Stimulated activated naive CD8-positive, alpha-beta T cell treated with anti-CD3 and anti-CD28 coated beads, Interleukin-15, Interleukin-2, amounts not matched to agents 100 ng/mL and 50 ng/mL, for 24 hours (primary cell): ENCODE results near the gene TSHR.
"Not testable (repeated sequence)": the region's sequence is repeated elsewhere in the genome, so short reads cannot be mapped to it uniquely, and the experiment has no call there.

ENCODE experiments used
- H3K27ac Mint-ChIP-seq: one replicate; pipeline ENCODE4 v1.8.0; 2021; ENCODE audit warnings: mild to moderate bottlenecking, mixed read lengths
- H3K27me3 Mint-ChIP-seq: one replicate; pipeline ENCODE4 v1.8.0; 2021; ENCODE audit warnings: mixed read lengths
- H3K36me3 Mint-ChIP-seq: one replicate; pipeline ENCODE4 v1.8.0; 2021; ENCODE audit warnings: low read depth, mixed read lengths
- H3K4me1 Mint-ChIP-seq: one replicate; pipeline ENCODE4 v1.8.0; 2021; ENCODE audit warnings: low read depth, mixed read lengths
- H3K4me3 Mint-ChIP-seq: one replicate; pipeline ENCODE4 v1.8.0; 2021; ENCODE audit warnings: mild to moderate bottlenecking, mixed read lengths
- H3K9me3 Mint-ChIP-seq: one replicate; pipeline ENCODE4 v1.8.0; 2021; ENCODE audit warnings: mixed read lengths

TSHR gene

DNA sequence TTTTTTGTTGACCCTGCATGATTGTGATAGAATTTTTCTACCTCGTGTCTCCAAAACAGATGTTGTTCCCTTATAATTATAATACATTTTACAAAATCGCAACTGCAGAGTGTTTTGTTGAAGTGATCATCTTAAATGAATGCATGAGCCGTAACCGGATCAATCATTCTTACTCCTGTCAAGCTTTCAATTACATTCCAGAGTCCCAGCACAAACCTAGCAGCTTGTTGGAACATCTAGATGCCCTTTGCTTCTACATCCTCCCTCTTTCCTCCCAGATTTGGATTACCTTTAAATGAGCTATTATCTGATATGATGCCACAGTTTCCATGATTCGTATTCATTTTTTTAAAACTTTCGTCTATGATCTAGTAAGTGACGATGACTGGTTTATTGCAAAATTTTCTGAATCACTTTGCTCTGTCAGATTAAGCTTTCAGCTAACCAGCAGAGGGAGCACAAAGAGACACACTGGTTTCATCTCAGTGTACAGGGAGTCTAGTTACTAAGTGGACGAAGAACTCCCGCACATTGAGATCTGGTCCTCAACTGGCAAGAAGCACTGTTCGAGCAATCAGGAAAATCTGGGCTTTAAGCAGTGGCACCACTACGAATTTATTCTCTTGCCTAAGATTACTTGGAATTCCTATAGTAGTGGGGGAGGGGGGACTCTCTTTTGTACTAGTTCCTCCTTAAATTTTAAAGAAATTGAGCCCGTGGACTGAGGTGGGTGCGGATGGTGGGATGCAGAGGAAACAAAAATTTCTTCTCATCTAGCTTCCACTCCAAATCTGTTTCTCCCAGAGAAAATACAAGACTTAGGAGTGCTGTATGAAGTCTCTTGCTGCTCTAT is 40.9 kb downstream of the TSHR start:
- Mint-ChIP-seq H3K36me3 (no peaks in the 10 kb centered on the region), H3K4me3 (no peak overlapping the region), H3K4me1 (peaks cover 6% of the 10 kb centered on the region), H3K27ac (no peak overlapping the region), H3K27me3 (peaks cover 34% of the 10 kb centered on the region), H3K9me3 (no peaks in the 10 kb centered on the region)

DNA sequence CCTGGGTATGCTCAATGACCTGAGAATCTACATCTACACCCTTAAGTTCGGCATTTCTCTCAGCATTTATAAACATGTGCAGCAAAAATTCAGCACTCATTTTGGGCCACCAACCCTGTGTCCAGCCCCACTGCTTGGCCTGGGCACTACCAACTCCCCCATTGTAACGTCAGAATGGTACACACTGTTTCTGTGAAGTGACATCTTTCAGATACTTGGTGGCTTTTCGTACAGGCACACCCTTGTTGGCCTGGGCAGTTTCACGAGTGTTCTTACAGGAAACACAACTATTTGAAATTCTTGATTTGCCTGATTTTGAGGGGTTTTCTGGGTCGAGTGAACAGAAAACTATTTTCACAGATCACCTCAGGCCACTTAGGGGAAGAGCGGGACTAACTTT is 46.0 kb downstream of the TSHR start:
- H3K36me3 Mint-ChIP-seq, result no peaks in the 10 kb centered on the region
- H3K4me3 Mint-ChIP-seq, result no peak overlapping the region
- no peak overlapping the region for H3K27ac Mint-ChIP-seq
- peaks cover 31% of the 10 kb centered on the region for H3K27me3 Mint-ChIP-seq
- H3K4me1 Mint-ChIP-seq, result peaks cover under 1% of the 10 kb centered on the region
- no peaks in the 10 kb centered on the region for H3K9me3 Mint-ChIP-seq

DNA sequence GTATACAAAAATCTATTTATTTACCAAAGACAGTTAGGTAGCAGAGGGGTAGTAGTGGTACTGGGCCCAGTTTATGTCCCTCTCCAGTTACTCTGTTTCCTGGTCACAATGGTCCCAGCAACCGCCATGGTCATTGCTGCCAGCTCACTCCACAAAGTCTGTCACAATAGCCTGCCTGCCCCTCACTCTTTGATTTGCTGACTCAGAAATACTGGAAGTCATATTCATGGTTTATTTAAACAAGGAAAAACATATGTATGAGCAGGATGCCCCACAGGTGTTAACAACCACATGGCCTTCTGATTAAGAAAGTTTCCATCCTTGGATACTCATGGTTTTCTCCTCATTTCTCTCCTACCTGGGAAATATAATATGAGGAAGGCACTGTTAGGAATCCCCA is 49.2 kb downstream of the TSHR start:
- Mint-ChIP-seq H3K36me3 (no peaks in the 10 kb centered on the region), H3K4me3 (no peak overlapping the region), H3K27ac (no peak overlapping the region), H3K27me3 (peaks cover 10% of the 10 kb centered on the region), H3K4me1 (no peaks in the 10 kb centered on the region), H3K9me3 (no peaks in the 10 kb centered on the region)

DNA sequence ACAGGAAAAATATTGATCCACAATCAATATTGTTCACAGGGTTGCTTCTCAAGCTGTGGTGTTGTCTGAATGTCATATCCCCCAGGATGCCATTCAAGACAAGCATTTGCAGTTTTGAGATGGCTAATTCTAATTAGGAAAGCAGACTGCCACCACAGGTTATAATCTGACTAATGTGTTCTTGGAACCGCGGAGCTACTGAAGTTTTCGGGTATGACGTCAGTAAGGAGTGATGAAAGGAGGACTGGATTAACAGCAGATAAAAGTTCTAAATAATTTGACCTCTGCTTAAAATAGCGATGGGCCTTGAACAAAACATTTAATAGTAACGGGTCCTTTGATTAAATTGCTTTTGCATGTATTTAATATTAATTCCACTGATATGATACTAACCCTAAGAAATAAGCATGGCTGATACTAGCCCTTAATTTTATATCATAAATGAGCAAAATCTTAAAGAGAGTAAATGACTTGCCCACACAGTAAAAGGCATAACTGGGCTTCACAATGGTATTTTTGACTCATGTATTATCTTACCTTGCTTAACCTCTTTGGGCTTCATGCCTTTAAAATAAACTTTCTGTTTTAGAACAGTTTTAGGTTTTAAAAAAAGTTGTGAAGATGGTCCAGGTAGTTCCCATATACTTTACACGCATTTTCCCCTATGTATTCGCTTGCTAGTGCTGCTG is 50.3 kb downstream of the TSHR start:
- Mint-ChIP-seq H3K36me3 (no peaks in the 10 kb centered on the region), H3K27ac (no peak overlapping the region), H3K4me3 (no peak overlapping the region), H3K4me1 (no peaks in the 10 kb centered on the region), H3K9me3 (no peaks in the 10 kb centered on the region), H3K27me3 (peaks cover 7% of the 10 kb centered on the region)

GRCh38 chr14:81006266-81006665 is 50.8 kb downstream of the TSHR start:
- no peak overlapping the region for H3K27ac Mint-ChIP-seq
- no peaks in the 10 kb centered on the region for H3K36me3 Mint-ChIP-seq
- no peak overlapping the region for H3K4me3 Mint-ChIP-seq
- H3K27me3 Mint-ChIP-seq, result peaks cover 5% of the 10 kb centered on the region
- H3K9me3 Mint-ChIP-seq, result no peaks in the 10 kb centered on the region
- H3K4me1 Mint-ChIP-seq, result no peaks in the 10 kb centered on the region

DNA sequence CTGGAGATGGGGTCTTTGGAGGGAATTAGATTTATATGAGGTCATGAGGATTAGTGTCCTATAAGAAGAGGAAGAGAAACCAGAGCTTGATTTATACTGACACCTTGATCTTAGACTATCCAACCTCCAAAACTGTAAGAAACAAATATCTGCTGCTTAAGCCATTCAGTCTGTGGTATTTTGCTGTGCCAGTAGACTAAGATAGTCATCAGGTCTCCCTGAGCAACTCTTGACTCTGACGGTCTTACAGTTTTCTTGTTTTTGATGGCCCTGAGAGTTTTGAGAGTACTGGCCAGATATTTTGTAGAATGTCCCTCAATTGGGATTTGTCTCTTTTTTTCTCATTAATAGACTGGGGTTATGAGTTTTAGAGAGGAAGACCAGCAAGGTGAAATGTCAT is 51.7 kb downstream of the TSHR start:
- H3K9me3 Mint-ChIP-seq, result no peaks in the 10 kb centered on the region
- H3K4me3 Mint-ChIP-seq, result no peak overlapping the region
- H3K27me3 Mint-ChIP-seq, result no peaks in the 10 kb centered on the region
- H3K4me1 Mint-ChIP-seq, result no peaks in the 10 kb centered on the region
- H3K36me3 Mint-ChIP-seq, result no peaks in the 10 kb centered on the region
- H3K27ac Mint-ChIP-seq, result no peak overlapping the region

GRCh38 chr14:81009346-81009745 is 53.9 kb downstream of the TSHR start:
- Mint-ChIP-seq H3K4me1 (no peaks in the 10 kb centered on the region), H3K27ac (no peak overlapping the region), H3K9me3 (no peaks in the 10 kb centered on the region), H3K4me3 (no peak overlapping the region), H3K36me3 (no peaks in the 10 kb centered on the region), H3K27me3 (peaks cover 3% of the 10 kb centered on the region)

DNA sequence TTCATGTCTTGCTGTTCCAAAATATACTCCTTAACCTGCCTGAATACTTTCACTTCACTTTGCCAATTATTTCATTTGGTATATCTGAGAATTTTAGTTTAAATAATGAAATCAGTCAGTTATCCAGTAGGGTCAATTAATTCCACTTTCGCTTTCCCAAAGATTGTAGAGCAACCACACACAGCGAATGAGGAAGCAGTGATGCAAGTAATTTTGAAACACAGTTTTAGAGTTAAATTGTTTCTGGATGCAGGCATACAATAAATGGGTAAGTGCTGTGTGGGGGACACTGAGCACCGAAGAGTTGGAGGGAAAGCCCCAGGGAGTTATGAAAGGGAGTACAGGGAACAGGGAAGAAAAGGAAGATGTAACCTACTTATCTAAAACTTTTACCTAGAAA is 62.8 kb downstream of the TSHR start:
- H3K27ac Mint-ChIP-seq, result no peak overlapping the region
- no peaks in the 10 kb centered on the region for H3K36me3 Mint-ChIP-seq
- H3K9me3 Mint-ChIP-seq, result no peaks in the 10 kb centered on the region
- no peak overlapping the region for H3K4me3 Mint-ChIP-seq
- H3K4me1 Mint-ChIP-seq, result no peaks in the 10 kb centered on the region
- peaks cover 19% of the 10 kb centered on the region for H3K27me3 Mint-ChIP-seq

DNA sequence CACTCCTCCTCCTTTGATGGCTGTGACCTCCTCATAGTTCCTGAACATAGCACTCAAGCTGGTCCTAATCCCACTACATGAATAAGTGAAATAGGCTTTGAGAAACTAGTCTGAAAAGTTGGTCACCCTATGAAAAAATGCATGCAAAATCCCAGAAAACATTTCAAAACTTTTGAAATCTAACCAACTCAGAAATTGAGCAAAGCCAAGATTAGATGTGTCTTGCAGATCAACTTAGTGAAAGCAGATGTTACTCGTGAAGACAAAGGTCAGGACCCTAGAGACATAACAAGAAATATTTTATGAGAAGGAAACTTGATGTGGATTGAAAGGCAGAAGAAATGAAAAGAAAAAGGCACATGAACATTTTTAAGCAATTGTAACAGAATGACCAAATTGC is 63.3 kb downstream of the TSHR start:
- Mint-ChIP-seq H3K27me3 (peaks cover 19% of the 10 kb centered on the region), H3K27ac (no peak overlapping the region), H3K4me1 (no peaks in the 10 kb centered on the region)

GRCh38 chr14:81019113-81019512 is 63.7 kb downstream of the TSHR start:
- H3K4me1 Mint-ChIP-seq, H3K4me3 Mint-ChIP-seq, H3K27ac Mint-ChIP-seq, H3K36me3 Mint-ChIP-seq, H3K9me3 Mint-ChIP-seq: not testable (repeated sequence)
- peaks cover 18% of the 10 kb centered on the region for H3K27me3 Mint-ChIP-seq

More for the DNA sequence above, 63.3 kb downstream of the TSHR start:
- Mint-ChIP-seq H3K36me3 (no peaks in the 10 kb centered on the region), H3K9me3 (no peaks in the 10 kb centered on the region), H3K4me3 (no peak overlapping the region)

GRCh38 chr14:81023095-81023710 is 67.8 kb downstream of the TSHR start:
- Mint-ChIP-seq H3K4me1 (no peaks in the 10 kb centered on the region), H3K27me3 (peaks cover 9% of the 10 kb centered on the region), H3K27ac (no peak overlapping the region), H3K36me3 (no peaks in the 10 kb centered on the region), H3K9me3 (no peaks in the 10 kb centered on the region), H3K4me3 (no peak overlapping the region)

- Mint-ChIP-seq H3K36me3 (no peaks in the 10 kb centered on the region), H3K4me3 (no peak overlapping the region), H3K4me1 (no peaks in the 10 kb centered on the region), H3K9me3 (peaks cover 3% of the 10 kb centered on the region), H3K27ac (no peak overlapping the region), H3K27me3 (peaks cover 9% of the 10 kb centered on the region)
These were observed 73.0 kb downstream of the TSHR start for GRCh38 chr14:81028461-81028860.

DNA sequence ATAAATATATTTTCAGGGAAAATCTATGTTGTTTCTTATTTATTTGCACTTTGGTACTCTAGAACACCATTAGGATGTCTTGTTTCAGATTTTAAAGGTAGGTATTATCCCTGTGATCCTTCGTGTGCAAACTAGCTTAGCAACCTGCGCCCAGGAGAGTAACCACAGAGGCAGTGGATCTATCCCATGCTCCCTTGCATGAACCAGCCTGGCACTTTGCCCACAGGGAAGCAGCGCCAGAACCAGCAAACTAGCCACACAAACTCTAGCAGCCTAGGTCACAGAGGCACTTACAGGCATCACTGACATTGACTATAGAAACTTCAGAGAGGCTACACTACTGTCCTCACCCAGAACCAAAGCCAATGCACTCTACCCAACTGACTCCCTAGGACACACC is 76.1 kb downstream of the TSHR start:
- peaks cover under 1% of the 10 kb centered on the region for H3K27me3 Mint-ChIP-seq
- H3K4me3 Mint-ChIP-seq, result no peak overlapping the region
- no peaks in the 10 kb centered on the region for H3K4me1 Mint-ChIP-seq
- peaks cover 9% of the 10 kb centered on the region for H3K9me3 Mint-ChIP-seq
- H3K36me3 Mint-ChIP-seq, result no peaks in the 10 kb centered on the region
- H3K27ac Mint-ChIP-seq, result no peak overlapping the region

GRCh38 chr14:81033698-81034240 is 78.3 kb downstream of the TSHR start:
- Mint-ChIP-seq H3K36me3 (no peaks in the 10 kb centered on the region), H3K9me3 (peaks cover 10% of the 10 kb centered on the region), H3K4me3 (no peak overlapping the region), H3K4me1 (no peaks in the 10 kb centered on the region), H3K27me3 (peaks cover 5% of the 10 kb centered on the region), H3K27ac (no peak overlapping the region)

- no peaks in the 10 kb centered on the region for H3K4me1 Mint-ChIP-seq
- no peak overlapping the region for H3K4me3 Mint-ChIP-seq
- H3K36me3 Mint-ChIP-seq, result no peaks in the 10 kb centered on the region
- H3K27ac Mint-ChIP-seq, result no peak overlapping the region
- peaks cover 1% of the 10 kb centered on the region for H3K27me3 Mint-ChIP-seq
- H3K9me3 Mint-ChIP-seq, result peaks cover 11% of the 10 kb centered on the region
These were observed 87.0 kb downstream of the TSHR start for GRCh38 chr14:81042438-81042837.
